Caki2 (cell line): ENCODE measurements around the gene RAD51AP1. TPM values are rescaled to one million over a fixed set of nuclear protein-coding genes. Genes with fewer than 3 reads are reported as not detected.

ENCODE experiments used
- DNase-seq: peaks from one replicate; pipeline ENCODE4 v3.0.0-alpha.2; 2015; ENCODE audit warnings: low read depth
- in situ Hi-C: cut with HindIII; loops from 2 replicates; pipeline ENCODE4 v1.10.0; 2016; ENCODE audit warnings: low sequenced_read_pairs, low pct_unique_long_range_greater_than_20kb, mixed read lengths
- total RNA-seq: library from RNA; depleted of rRNA; stranded (reverse); fragments of >200 nt; shearing (Covaris generic); gene quantifications from 2 replicates; pipeline ENCODE4 v1.2.3, GENCODE V29; 2014; ENCODE audit warnings: low replicate concordance

The RAD51AP1 gene
- total RNA-seq, 1 experiment from 2014 or later, result 40.0 TPM

GRCh38 chr12:4539167-4539870 is 629 bp downstream of the RAD51AP1 start:
- peak; percentile 7 for DNase-seq
- in situ Hi-C loops, result no loop called here

GRCh38 chr12:4540170-4540569 is 1.5 kb downstream of the RAD51AP1 start:
- DNase-seq, result no peak
- in situ Hi-C loops, result no loop called here

DNA sequence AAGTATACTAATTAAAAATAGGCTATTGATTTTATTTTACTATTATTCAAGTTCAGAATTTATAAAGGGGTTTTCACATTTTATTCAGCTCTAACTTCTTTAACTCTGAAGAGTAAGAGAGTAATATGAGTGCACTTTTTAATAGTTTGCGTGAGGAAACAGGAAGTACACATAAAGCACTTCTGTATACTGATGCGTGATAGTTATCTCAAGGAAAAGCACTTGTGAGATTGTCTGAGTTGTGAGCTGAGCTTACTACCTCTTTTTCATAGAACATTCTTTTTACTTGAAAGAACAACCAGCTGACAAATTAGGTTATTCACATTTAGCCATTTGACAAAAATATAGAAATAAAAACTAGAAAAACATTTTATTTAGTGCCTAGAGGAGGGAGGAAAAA is 1.9 kb downstream of the RAD51AP1 start:
- in situ Hi-C loops, result no loop called here
- no peak for DNase-seq

GRCh38 chr12:4545195-4545594 is 6.5 kb downstream of the RAD51AP1 start:
- in situ Hi-C loops, result no loop called here
- no peak for DNase-seq

- in situ Hi-C loops, result no loop called here
- no peak for DNase-seq
Measured at GRCh38 chr12:4552191-4552590, 13.5 kb downstream of the RAD51AP1 start.

- no peak for DNase-seq
- in situ Hi-C loops, result no loop called here
Measured at GRCh38 chr12:4553943-4554342, 15.3 kb downstream of the RAD51AP1 start.

- in situ Hi-C loops, result no loop called here
- no peak for DNase-seq
Measured at GRCh38 chr12:4555804-4556203, 17.1 kb downstream of the RAD51AP1 start.

DNA sequence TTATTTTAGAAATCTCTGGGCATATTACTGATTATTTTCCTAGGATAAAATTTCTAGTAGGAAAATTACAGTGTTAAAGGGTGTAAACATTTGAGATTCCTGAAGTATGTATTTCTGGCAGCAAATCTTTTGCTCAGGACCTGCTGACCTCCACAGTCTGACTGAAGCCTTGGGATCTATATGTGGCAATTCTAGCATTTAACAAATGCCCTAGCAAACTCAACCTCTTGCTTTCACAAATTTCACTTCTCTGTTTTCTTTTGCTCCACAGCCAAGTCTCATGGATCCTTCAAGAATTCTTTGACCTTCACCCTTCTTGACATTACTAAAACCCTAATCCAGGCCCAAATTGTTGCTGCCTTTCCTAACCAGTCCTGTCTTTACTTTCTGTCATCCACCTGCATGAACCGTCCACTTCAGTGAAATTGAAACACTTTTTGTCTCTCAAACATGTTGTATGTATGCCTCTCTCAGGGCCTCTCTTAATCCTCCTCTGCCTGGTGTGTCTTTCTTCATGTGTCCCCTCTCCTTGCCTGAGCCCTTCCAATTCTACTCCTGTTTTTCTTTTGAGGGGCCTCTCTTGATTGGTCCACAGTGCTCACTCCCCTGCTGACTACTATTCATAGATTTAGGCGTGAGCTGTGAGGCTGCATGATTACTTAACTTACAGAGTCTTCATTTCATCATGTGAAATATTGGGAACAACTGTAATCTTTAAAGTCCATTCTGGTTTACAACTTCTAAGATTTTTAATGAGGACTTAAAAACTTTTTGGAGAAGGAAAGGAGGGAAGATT is 18.2 kb downstream of the RAD51AP1 start:
- in situ Hi-C loops, result no loop called here
- DNase-seq, result no peak

GRCh38 chr12:4557586-4557985 is 18.9 kb downstream of the RAD51AP1 start:
- in situ Hi-C loops, result no loop called here
- no peak for DNase-seq

GRCh38 chr12:4558171-4558570 is 19.5 kb downstream of the RAD51AP1 start:
- DNase-seq, result no peak
- in situ Hi-C loops, result no loop called here

GRCh38 chr12:4562034-4562657 is 23.5 kb downstream of the RAD51AP1 start, which contains the start of gene DYRK4:
Gene DYRK4, plus strand, starts transcription at chr12:4562208. Its CDS starts 38 bp downstream, at chr12:4562246.
- DNase-seq, result peak; percentile 69
- in situ Hi-C loops, result no loop called here

GRCh38 chr12:4563336-4563735 is 24.6 kb downstream of the RAD51AP1 start:
- no peak for DNase-seq
- in situ Hi-C loops, result no loop called here

GRCh38 chr12:4564818-4565217 is 26.1 kb downstream of the RAD51AP1 start:
- in situ Hi-C loops, result no loop called here
- DNase-seq, result no peak

DNA sequence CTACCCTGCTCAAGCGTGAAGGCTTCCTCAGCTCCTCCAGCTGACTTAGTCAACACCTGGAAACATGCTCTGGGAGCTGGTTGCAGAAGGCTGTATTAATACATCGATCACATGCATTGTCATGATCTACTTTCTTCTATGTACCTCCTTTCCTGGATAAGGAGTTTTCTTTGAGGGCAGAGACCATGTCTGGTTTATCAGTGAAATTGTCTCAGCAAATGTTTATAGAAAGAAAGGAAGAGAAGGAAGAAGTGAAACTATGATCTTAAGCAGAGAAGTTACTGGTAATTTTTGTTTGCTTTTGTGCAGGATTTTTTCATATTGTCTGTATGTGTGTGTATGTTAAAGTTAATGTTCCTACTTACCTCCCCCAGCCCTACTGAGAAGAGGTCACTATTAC is 27.8 kb downstream of the RAD51AP1 start:
- DNase-seq, result no peak
- in situ Hi-C loops, result no loop called here

GRCh38 chr12:4567073-4567881 is 28.6 kb downstream of the RAD51AP1 start:
- in situ Hi-C loops, result no loop called here

DNA sequence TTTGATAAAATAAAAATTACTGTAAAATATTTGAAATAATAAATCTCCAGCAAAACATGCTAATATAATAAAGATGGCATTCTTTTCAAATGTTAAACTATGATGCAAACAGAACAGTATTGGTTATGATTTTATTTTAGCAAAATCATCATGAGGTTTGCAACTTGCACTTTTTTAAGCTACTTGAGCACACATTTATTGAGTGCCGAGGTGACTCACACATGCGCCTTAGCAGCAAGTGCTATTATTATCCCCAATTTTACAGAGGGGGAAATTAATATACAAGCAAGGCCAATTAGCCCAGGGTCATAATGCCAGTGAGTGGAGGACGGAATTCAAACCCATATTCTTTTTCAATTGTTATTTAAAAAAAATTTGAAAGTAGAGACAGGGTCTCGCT is 30.6 kb downstream of the RAD51AP1 start:
- in situ Hi-C loops, result no loop called here
- DNase-seq, result no peak

More at GRCh38 chr12:4567073-4567881, 28.6 kb downstream of the RAD51AP1 start:
- no peak for DNase-seq

DNA sequence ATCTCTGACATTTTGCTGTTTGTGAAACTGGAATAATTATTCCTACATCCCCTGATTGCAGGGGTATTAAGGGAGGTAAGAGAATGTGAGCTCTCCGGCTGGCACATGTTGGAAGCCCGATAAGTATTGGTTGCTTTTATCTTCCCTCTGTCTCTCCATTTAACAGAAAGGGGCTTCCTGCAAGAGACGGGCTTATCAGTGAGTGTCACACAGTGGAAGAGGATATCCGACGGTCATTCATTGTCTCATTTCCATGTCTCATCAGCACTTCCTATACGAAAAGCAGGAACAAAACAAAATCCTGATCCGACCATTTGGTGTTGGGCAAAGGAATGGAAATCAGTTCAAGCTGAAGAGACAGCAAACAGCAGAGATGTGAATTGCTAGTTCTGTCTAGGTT is 34.0 kb downstream of the RAD51AP1 start:
- DNase-seq, result no peak
- in situ Hi-C loops, result no loop called here

GRCh38 chr12:4579305-4580102 is 40.8 kb downstream of the RAD51AP1 start:
- in situ Hi-C loops, result no loop called here
- peak; percentile 10 for DNase-seq
